Lower leg skin (tissue), 3 donors: ENCODE measurements around the gene SSUH2.

Experiments used
- POLR2A ChIP-seq, 2 donors: fragments of 450-650 bp; IDR thresholded peaks; one replicate each; pipeline ENCODE4 v1.6.1; 2016 to 2017; ENCODE audit warnings: antibody characterized with exemption in 2 of 2, mild to moderate bottlenecking in 1 of 2, moderate library complexity in 1 of 2
- TF ChIP-seq, protein P1 (sequence below), 3 donors: fragments of 450-650 bp; IDR thresholded peaks; one replicate each; pipeline ENCODE4 v1.5.1; 2016; ENCODE audit warnings: antibody characterized with exemption in 3 of 3, mild to moderate bottlenecking in 3 of 3, moderate library complexity in 2 of 3

DNA sequence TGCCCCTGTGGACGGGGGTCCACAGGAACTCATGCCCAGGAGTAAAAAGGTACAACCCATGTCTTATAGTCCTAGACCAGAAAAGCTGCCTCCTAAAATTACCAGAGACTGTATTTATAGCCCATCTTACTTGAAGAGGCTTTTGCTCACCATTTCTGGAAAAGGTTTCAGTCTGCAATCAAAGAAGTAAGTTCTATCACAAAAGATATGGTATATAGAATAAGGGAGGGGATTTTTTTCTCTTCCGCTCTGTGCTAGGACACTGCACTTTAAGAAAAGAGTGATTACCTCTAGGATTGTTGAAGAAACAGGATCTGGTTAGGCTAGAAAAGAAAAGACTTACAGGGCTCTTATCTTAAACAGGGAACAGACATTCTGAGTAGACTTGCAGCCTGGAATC, 2.6 kb downstream of the SSUH2 start:
- TF ChIP-seq, protein P1, sequence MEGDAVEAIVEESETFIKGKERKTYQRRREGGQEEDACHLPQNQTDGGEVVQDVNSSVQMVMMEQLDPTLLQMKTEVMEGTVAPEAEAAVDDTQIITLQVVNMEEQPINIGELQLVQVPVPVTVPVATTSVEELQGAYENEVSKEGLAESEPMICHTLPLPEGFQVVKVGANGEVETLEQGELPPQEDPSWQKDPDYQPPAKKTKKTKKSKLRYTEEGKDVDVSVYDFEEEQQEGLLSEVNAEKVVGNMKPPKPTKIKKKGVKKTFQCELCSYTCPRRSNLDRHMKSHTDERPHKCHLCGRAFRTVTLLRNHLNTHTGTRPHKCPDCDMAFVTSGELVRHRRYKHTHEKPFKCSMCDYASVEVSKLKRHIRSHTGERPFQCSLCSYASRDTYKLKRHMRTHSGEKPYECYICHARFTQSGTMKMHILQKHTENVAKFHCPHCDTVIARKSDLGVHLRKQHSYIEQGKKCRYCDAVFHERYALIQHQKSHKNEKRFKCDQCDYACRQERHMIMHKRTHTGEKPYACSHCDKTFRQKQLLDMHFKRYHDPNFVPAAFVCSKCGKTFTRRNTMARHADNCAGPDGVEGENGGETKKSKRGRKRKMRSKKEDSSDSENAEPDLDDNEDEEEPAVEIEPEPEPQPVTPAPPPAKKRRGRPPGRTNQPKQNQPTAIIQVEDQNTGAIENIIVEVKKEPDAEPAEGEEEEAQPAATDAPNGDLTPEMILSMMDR (IDR thresholded peaks at IDR 0.05): no peak
- TF ChIP-seq POLR2A (IDR thresholded peaks at IDR 0.05): no peak
